NCI-H748 (cell line): ENCODE results near the gene IRAK3.
"Not testable (repeated sequence)": the region's sequence is repeated elsewhere in the genome, so short reads cannot be mapped to it uniquely, and the experiment has no call there.

Experiments used
- DNase-seq: peaks from one replicate; lab custom pipeline; 2025; ENCODE audit not compliant: unreplicated experiment; lab: John Stamatoyannopoulos, UW

IRAK3 gene

DNA sequence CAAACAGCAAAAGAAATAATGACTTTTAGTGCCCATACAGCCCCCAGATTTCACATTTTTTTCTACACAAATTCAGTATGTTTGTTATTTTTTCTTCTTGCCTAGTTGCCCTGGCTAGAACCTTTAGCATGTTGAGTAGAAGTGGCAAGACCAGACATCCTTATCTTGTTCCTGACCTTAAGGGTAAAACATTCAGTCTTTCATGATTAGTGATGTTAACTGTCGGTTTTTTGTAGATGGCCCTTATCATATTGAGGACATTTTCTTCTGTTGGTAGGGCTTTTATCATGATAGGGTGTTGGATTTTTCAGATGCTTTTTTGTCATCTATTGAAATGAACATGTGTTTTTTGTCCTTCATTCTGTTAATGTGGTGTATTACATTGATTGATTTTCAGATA lies 17.1 kb downstream of the IRAK3 start:
- no peak for DNase-seq

DNA sequence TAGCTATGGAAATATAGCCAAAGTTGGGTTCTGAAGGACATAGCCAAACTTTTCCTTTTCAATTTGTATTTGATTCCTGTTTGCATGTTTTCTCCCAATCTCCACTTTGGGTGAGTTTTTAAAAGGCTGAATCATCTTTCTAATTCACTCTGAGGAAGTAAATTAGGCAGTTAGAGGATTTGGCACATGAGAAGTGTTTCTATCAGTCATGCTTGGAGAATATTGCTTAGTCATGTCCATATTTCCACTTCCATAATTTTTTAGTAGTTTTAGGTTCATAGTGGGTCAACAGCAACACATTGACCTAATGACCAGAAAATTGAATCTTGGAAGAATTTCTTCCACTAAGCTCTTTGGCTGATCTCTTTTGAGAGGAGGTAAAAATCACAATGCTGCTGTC lies 21.8 kb downstream of the IRAK3 start:
- no peak for DNase-seq

DNA sequence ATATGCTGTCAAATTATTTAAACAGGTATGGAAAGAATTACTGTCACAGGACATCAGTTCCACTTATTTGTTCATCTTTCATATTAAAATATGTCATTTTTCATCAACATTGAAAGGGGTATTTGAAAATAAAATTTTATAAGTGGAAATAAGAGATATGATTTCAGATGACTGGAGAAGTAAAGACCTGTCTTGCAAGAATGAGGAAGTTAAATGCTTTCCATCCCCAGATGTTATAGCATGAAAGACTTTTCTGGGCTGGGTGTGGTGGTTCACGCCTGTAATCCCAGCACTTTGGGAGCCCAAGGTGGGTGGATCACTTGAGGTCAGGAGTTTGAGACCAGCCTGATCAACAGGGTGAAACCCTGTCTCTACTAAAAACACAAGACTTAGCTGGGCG lies 22.6 kb downstream of the IRAK3 start:
- not testable (repeated sequence) for DNase-seq

DNA sequence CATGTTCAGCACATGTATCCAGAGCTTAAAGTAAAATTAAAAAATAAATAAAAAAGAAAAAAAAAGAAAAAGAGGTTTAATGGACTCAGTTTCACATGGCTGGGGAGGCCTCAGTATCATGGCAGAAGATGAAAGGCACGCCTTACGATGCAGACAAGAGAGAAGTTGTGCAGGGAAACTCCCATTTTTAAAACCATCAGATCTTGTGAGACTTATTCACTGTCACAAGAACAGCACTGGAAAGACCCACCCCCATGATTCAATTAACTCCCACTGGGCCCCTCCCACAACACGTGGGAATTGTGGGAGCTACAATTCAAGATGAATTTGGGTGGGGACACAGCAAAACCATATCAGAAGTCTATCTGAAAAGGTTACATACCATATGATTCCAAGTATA lies 24.0 kb downstream of the IRAK3 start:
- not testable (repeated sequence) for DNase-seq

DNA sequence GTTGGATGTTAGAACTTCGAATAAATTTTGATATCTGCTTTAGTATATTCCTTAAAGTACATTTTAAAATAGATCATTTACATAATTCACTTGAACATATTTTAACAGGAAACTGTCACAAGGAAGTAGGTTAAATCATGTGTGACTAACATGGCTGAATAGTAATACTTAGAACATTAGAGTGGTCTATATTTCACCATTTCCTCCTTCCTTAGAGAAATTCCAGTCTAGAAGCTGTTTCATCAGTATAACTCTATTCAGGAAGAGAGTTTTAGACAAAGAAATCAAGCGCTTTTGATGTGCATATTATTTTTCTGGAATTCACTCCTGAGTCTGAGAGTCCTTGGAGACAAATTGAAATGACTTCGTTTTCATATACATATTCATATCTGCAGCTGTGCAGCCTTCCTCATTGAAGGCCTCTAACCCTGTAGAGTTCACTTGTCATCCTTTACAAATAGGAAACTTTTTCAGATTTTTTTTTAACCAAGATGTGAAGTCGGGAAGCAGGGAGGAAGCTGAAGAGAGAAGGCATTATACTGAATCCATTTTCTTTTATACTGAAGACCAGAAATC lies 28.4 kb downstream of the IRAK3 start:
- no peak for DNase-seq

DNA sequence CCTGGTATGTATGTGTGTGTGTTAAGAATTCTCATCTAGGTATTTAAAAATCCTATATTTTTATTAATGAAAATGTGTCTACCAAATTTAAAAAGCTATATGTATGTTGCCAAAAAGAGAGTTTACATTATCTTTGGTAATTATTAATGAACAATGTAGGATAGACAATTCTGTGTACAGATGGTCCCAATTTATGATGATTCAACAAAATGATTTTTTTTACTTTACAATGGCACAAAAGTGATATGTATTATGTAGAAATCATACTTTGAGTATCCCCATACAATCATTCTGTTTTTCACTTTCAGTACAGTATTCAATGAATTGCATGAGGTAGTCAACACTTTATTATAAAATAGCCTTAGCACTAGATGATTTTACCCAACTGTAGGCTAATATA lies 39.4 kb downstream of the IRAK3 start:
- DNase-seq, result no peak

DNA sequence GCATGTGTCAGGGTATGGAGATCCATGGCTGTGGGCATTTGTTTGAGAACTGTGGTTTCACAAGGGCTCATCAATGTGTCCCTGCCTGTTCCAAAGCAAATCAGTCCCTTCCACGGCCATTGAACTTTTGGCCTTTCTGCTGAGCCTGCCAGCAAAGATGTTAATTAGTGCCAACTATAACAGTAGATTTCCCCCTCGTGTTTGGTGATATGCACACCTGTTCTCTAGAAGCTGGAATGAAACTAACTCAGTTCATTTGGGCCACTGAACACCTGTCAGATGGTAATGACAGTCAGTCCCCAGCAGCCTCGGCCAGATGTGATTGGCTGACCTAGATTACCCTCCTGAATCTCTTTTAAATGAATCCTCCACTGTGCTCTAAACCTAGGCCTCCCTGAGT lies 43.2 kb downstream of the IRAK3 start:
- DNase-seq, result peak; percentile 58

DNA sequence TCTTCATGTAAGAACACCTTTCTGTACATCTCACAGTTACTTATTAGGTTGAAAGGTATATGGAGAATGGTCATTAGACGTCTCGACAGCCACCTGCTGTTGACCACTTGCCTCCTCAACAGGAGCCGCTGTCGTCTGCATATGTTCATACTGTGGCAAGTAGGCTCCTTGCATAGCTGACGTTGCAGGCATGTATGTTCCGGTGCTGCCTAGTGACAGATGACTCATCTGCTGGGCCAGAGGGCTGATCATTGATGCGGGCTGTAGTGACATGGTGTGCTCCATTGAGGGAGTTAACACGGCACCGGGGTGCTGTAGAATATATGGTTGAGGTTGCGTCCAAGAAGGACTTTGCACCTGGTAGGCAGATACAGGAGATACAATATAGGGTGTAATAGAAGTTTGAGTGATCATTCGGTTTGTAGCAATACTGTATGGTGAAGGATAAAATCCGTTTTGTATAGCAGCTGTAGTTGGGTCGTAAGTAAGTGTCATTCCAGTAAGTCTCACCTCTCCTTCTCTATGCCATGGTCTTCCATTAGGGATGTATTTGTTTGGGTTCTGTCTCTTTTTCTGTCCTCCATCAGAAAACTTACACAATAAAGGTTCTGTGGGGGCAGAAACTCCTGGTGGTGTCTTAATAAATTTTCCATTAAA lies 45.2 kb downstream of the IRAK3 start:
- peak; percentile 93 for DNase-seq

DNA sequence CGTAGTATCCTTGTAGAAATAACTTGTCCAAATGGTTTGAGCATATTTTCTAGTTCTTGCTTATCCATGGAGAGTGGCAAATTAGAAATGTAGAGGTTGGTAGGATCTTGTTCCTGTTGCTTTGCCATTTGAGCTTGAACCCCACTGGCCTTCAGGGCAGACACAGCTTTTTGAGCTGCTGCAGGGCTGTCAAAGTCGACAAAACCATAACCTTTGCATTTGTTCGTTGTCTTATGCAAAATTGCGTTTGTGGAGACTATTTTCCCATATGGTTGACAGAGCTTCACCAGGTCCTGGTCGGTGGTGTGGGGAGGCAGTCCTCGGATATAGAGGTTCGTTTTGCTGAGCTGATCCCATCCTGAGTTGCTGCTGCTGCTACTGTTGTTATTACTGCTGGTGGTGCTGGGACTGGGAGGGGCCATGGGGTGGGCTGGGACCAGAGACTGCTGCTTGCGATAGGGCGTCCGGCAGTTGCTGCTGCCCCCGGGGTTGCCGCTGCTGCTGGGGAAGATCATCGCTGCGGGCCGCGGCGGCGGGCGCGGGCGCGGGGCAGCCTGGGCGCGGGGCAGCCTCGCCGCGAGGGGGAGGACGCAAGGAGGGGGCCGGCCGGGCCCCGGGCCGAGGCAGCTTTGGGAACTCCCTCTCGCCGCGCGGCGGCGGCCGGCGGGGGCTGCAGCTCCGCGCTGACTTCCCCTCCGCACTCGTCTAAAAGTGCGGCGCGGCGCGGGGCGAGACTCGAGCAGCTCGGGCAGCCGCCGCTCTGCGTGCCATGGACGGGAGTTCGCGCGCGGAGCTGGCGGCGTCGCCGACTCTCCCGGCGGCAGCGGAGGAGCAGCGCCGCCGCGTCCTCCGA lies 46.0 kb downstream of the IRAK3 start:
- peak; percentile 68 for DNase-seq

DNA sequence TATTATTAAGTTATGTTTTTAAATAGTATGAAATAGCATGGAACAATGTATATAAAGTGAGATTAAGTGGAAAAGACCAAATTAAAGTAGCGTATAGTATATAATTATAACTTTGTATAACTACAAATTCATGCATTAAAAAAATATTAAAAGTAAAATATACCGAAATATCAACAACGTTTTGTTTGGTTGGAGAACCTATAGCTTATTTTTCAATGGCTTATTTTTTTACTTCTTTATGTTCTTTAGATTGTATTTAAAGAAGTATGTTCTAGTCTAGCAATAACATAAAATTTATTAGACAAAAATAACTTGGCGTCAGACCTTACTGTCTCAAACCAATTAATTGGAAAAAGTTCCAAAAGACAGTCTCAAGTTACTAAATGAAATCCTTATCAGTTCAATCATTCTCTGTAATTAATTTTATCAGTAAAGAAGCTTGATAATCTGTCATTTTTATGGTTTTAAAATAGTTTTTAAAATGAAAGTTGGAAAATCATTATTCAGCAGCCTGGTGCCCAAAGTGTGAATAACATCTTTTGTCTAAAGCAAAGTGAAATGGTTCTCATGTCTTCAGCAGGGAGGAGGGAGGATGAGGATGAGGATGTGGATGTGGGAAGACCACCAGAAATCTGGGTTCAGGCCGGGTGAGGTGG lies 46.7 kb downstream of the IRAK3 start:
- peak; percentile 6 for DNase-seq

DNA sequence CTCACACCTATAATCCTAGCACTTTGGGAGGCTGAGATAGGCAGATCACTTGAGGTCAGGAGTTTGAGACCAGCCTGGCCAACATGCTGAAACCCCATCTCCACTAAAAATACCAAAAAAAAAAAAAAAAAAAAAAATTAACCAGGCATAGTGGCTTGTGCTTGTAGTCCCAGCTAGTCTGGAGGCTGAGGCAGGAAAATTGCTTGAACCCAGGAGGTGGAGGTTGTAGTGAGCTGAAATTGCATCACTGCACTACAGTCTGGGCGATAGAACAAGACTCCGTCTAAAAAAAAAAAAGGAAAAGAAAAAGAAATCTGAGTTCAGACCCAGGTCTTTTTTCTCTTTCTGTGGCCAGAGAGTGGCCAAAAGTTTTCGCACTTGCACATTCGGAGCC lies 47.3 kb downstream of the IRAK3 start:
- DNase-seq, result not testable (repeated sequence)

DNA sequence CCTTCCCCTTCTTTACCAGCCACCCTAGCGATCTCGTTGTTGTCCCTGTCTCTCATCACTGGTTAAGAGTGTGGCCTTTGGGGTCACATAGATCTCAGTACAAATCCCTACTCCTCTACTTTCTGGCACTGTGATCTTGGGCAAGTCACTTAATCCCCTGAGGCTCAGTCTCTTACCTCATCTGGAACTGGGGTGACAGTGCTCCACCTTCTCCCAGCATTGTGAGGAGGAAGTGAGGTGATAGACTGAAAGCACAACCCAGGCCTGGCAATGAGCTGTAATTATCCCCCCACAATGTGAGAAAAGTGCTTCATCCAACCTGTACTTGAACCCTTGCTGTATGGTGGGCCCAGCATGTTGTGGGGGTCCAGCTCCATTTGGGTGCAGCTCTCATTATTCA lies 48.0 kb downstream of the IRAK3 start:
- no peak for DNase-seq

DNA sequence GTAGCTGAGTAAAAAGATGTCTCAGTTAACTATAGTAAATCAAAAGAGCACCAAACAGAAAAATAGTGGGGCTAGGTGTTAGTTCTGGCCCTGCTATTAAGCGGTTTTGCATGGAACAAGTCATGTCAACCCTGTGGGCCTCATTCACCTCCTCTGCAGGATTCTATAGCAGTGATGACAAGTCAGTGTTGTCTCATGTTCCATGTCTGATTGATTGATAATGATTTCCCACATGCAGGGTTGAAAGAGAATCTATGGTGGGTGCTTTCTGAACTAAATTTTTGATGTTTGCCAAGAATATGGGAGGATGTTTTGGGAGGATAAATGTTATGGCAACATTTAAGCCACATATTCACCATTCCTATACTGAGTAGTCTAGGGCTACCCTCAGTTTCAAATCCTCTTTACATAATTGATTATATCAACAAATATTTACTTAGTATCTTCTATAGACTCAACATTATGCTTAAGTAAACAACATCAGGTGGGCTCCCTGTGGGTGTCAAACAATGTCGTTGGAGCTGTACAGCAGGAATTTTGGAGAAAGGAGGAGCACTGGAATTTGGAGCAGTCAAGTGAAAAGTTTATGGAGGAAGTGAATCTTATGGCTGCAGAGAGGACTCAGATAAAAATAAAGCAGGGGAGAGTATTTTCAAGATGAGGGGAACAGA lies 48.6 kb downstream of the IRAK3 start:
- DNase-seq, result peak; percentile 25

DNA sequence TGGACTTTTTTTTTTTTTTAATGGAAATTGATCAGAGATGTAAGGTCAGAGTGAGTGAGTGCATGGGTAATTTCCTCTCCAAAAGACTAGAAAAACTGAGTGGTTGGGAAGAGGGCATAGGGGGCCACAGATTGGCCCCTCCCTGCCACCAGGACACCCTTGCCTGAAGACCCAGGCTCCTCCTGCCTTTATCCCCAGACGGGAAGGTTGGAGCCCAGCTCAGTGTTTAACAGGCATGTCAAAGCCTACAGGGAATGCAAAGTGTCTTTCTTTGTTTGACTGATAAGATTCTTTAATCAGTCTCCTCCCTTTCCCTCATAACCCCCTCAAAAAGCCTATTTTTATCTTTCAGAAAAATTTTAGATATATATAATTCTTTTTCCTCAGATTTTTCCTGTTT lies 50.3 kb downstream of the IRAK3 start:
- no peak for DNase-seq

DNA sequence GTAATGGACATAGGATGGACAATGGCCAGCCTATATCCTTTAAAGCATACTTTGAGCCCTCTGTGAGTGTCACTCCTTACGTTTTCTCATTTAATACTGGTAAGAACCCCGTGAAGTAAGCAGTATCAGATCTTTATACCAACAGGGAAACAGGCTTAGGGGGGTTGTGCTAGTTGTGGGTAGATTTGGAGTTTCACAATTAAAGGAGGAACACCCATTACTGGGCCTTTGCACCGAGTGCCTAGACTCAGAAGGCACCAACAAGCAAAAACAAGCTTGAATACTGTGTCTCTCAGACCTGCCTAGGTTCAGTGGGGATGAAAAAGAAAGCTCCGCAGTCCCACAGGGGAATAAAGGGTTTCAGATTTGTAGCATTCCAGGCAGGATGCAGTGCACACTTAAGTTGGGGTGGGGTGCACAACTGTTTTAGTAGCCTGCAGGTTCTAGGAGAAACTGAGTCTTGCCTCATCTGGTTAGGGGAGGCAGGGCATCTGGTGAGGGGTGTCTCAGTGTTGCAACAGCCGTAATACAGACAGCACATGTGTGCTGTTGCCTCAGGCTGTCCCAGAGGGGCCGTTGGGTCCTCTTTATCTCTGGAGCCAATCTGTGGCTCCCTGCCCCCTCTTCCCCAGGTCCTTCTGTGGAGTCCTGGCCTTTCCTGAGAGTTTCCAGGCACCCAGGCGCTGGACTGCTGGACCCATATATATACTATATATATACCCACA lies 51.2 kb downstream of the IRAK3 start:
- DNase-seq, result no peak

DNA sequence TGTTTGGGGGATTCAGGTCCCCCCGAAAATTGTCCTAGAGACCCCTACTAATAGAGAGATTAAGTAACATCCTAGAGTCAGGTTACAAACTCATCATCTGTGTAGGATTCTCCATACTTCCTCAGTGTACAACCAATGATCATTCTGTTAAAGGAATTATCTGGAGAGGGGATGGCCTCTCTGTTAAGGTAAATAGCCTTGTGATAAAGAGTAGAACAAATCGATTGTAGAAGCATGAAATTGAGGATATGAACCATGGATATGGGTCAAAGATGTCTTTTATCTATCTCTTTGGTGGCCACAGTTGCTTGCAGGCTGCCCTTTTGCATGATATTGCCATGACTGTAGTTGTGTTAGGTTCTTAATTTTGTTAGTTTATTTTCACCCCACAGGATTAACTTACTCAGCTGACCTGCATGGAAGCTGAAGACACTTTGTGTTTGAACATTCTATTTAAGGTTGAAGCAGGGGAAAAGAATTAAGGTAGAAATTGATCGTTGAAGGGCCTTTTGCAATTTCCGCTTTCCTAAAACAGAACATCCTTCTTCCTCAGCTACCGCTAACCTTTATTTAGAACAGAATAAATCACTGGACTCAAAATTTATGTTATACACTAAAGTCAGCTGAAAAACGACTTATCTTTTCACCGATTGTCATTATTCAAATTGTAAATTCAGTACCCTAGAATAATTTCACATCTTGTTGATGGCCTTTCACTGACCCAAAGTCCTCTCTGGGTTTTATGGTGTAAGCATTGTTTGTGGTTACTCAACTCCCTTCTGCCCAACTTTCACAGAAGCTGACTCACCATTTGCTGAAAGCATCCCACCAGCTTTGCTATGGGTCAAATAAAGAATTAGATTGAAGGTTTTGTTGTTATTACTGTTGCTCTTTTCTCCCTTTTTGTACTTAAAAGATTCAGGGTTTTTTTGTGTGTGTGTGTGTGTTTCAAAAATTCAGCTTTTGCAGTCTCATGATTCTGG lies 52.3 kb downstream of the IRAK3 start:
- DNase-seq, result no peak

DNA sequence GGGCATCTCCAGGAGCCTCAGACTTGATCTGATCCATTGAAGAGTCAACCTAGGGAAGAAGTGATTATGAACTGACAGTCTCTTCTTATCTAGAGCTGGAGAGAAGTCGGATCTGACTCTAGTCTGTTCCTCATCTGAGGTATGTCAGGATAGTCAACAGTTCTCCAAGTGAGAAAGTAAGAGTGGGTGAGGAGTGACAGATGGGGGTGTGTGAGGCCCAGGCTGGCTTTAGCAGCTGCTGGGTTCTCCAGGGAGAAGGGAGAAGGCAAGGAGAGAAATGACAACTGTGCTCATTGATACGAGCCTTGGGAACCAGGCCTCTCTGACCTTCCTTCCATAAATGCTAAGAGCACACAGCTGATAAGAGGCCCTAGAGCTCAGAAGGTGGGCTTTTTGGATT lies 53.3 kb downstream of the IRAK3 start:
- DNase-seq, result no peak

DNA sequence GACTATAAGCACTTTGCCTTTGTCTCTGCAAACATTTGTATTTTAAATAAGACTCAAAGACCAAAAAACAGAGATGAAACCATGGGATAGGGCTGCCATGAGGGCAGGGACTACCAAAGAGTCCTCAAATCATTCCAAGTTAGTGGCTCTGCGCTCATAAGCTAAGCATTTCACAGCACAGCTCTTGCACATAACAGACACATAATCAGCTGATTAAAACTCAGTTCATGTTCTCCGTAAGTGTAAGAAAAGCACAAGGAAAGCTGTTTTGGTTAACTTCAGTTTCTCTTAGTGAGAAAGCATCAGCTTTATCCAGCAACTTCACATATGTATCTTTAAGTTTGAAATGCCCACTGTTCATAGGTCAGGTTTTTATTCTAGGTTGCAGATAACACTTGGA lies 54.9 kb downstream of the IRAK3 start:
- DNase-seq, result no peak

DNA sequence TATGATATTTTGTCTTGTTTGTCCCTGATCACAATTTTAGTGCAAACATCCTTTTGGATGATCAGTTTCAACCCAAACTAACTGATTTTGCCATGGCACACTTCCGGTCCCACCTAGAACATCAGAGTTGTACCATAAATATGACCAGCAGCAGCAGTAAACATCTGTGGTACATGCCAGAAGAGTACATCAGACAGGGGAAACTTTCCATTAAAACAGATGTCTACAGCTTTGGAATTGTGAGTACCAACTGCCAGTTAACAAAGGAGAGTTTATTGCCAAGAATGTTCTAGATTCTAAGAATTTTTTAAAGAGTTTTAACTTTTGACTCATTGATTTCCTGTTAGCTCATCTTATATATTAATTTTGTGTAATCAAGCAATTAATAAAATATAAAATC lies 55.4 kb downstream of the IRAK3 start:
- DNase-seq, result no peak
